HepG2 (cell line): ENCODE measurements around the gene FAM209B. TPM values are rescaled to one million over a fixed set of nuclear protein-coding genes. Genes with fewer than 3 reads are reported as not detected.

Experiments
- ATAC-seq: fragments of 200-7000 bp; cut with Tn5 transposase; 3 replicates; pipeline ENCODE4 v1.9.1; 2020; ENCODE audit warnings: mild to moderate bottlenecking, moderate library complexity
- BruUV-seq: library from RNA; stranded (reverse); fragments of 400-500 nt; replicated peaks from 2 replicates; lab custom pipeline; 2021; lab: Mats Ljungman, UMichigan
- CTCF ChIA-PET: fragments of 300-600 bp; formaldehyde crosslinking; extraction: SDS; loops from one replicate; lab custom pipeline; 2021; ENCODE audit warnings: low total read pairs, inconsistent platforms, low intra/inter-chr PET ratio; lab: Yijun Ruan, JAX
- POLR2A ChIA-PET: fragments of 350-600 bp; sonication (Branson Sonifier 250); formaldehyde crosslinking; loops from one replicate; lab custom pipeline; 2020; ENCODE audit warnings: antibody characterized with exemption, inconsistent platforms; lab: Yijun Ruan, JAX
- DNase-seq: peaks from one replicate; pipeline ENCODE4 v3.0.0-alpha.2; 2015; ENCODE audit warnings: low spot score
- FAIRE-seq: peaks from 3 replicates; lab custom pipeline; 2011; peaks lifted over from hg19 to GRCh38; lab: Jason Lieb, UNC
- H2AFZ ChIP-seq: one replicate; pipeline ENCODE4 v1.6.1; 2011; ENCODE audit warnings: low read length, inconsistent platforms
- H3K27ac ChIP-seq: fragments of 300-600 bp; 3 replicates; pipeline ENCODE4 v1.8.0; 2011; ENCODE audit warnings: mixed run types, mild to moderate bottlenecking, mixed read lengths, low read length, inconsistent platforms; ENCODE audit not compliant: insufficient read depth; ENCODE audit errors: extremely low read length
- H3K27me3 ChIP-seq, 2 experiments: fragments of 200-600 bp in 1 of 2; 2 replicates in 1 of 2; 3 replicates in 1 of 2; pipeline versions ENCODE4 v1.6.0 to v1.8.0; 2011; ENCODE audit warnings: low read length in 2 of 2, mild to moderate bottlenecking in 2 of 2, moderate library complexity in 2 of 2, inconsistent platforms in 1 of 2; ENCODE audit not compliant: insufficient read depth in 2 of 2, control insufficient read depth in 1 of 2
- H3K36me3 ChIP-seq, 2 experiments: fragments of 200-600 bp in 1 of 2; replicated peaks in 1 of 2; 2 replicates in 1 of 2; 3 replicates in 1 of 2; pipeline versions ENCODE4 v1.5.1 to v1.8.0; 2011; ENCODE audit warnings: low read length in 2 of 2, inconsistent platforms in 1 of 2; ENCODE audit not compliant: insufficient read depth in 2 of 2, control insufficient read depth in 1 of 2
- H3K4me1 ChIP-seq: 2 replicates; pipeline ENCODE4 v1.5.1; 2012; ENCODE audit warnings: low read length, inconsistent platforms; ENCODE audit not compliant: insufficient read depth
- H3K4me2 ChIP-seq: 2 replicates; pipeline ENCODE4 v1.6.0; 2011; ENCODE audit warnings: low read depth, low read length, inconsistent platforms
- H3K4me3 ChIP-seq, 3 experiments: fragments of 200-600 bp in 1 of 3; sonication (generic), shearing (Covaris generic) in 1 of 3; replicated peaks in 1 of 3; 2 replicates each; pipeline ENCODE4 v1.5.1; 2011 to 2016; ENCODE audit warnings: low read length in 3 of 3, inconsistent platforms in 2 of 3, low read depth in 2 of 3, mild to moderate bottlenecking in 2 of 3, control low read depth in 1 of 3, mixed read lengths in 1 of 3; ENCODE audit not compliant: insufficient read depth in 1 of 3
- H3K79me2 ChIP-seq: one replicate; pipeline ENCODE4 v1.6.1; 2011; ENCODE audit warnings: low read length, inconsistent platforms; ENCODE audit not compliant: insufficient read depth
- H3K9ac ChIP-seq: 2 replicates; pipeline ENCODE4 v1.6.0; 2011; ENCODE audit warnings: mild to moderate bottlenecking, low read depth, low read length, inconsistent platforms; ENCODE audit not compliant: insufficient read depth
- H3K9me3 ChIP-seq: 2 replicates; pipeline ENCODE4 v1.5.1; 2012; ENCODE audit warnings: mild to moderate bottlenecking, low read length
- H4K20me1 ChIP-seq: 2 replicates; pipeline ENCODE4 v1.6.0; 2011; ENCODE audit warnings: inconsistent platforms, mild to moderate bottlenecking, low read length, moderate library complexity; ENCODE audit not compliant: insufficient read depth
- CEBPB ChIP-seq: IDR thresholded peaks from 2 replicates; pipeline ENCODE4 v1.6.1; 2011; ENCODE audit warnings: low read depth, low read length, improper control_type of control experiment, borderline replicate concordance
- FLYWCH1 ChIP-seq: sonication (generic); formaldehyde crosslinking; IDR thresholded peaks from 2 replicates; pipeline ENCODE4 v1.8.1; 2023; ENCODE audit warnings: mild to moderate bottlenecking, missing genetic modification reagents
- GATA4 ChIP-seq: sonication (generic); IDR thresholded peaks from 2 replicates; pipeline ENCODE4 v1.6.1; 2016; ENCODE audit warnings: antibody characterized with exemption, low read depth, borderline replicate concordance
- NFYB ChIP-seq: sonication (generic); formaldehyde crosslinking; IDR thresholded peaks from 2 replicates; pipeline ENCODE4 v1.4.0; 2020; ENCODE audit warnings: missing genetic modification reagents
- SNRNP70 ChIP-seq: fragments of 200-400 bp; formaldehyde crosslinking; IDR thresholded peaks from 2 replicates; pipeline ENCODE4 v1.6.1; 2017; ENCODE audit warnings: mild to moderate bottlenecking, low read depth, low read length, moderate library complexity
- SP4 ChIP-seq: sonication (generic); formaldehyde crosslinking; IDR thresholded peaks from 2 replicates; pipeline ENCODE4 v1.8.1; 2023; ENCODE audit warnings: mild to moderate bottlenecking, missing genetic modification reagents
- SPEN ChIP-seq: sonication (generic); formaldehyde crosslinking; IDR thresholded peaks from 2 replicates; pipeline ENCODE4 v1.5.1; 2020; ENCODE audit warnings: low read depth, mild to moderate bottlenecking, missing genetic modification reagents
- TAF15 ChIP-seq: fragments of 200-400 bp; formaldehyde crosslinking; IDR thresholded peaks from one replicate; pipeline ENCODE4 v1.6.1; 2018; ENCODE audit warnings: mild to moderate bottlenecking, low read depth, low read length; ENCODE audit not compliant: poor library complexity, severe bottlenecking
- ZBTB40 ChIP-seq, 2 experiments: fragments of 450-650 bp in 1 of 2; sonication (generic) in 1 of 2; formaldehyde crosslinking in 1 of 2; IDR thresholded peaks; 2 replicates each; pipeline versions ENCODE4 v1.6.1 to v1.8.0; 2016 to 2022; ENCODE audit warnings: antibody characterized with exemption in 1 of 2, mild to moderate bottlenecking in 1 of 2, missing genetic modification reagents in 1 of 2
- ZNF143 ChIP-seq: sonication (generic); formaldehyde crosslinking; IDR thresholded peaks from 2 replicates; pipeline ENCODE4 v1.4.0; 2020; ENCODE audit warnings: missing genetic modification reagents
- WGBS: methylation state at CpG from one replicate; pipeline ENCODE4 v1.1.6; 2017; ENCODE audit warnings: low lambda C conversion rate; 5-methylcytosine and 5-hydroxymethylcytosine counted together
- in situ Hi-C: cut with HindIII; loops from 2 replicates; pipeline ENCODE4 v1.10.0; 2017; ENCODE audit warnings: low pct_unique_long_range_greater_than_20kb; ENCODE audit not compliant: extremely low pct_ligation_motif_present
- intact Hi-C: fragments of 100-400 bp; cut with micrococcal nuclease; formaldehyde crosslinking; loops from one replicate; pipeline ENCODE4 v1.10.0; 2022; ENCODE audit not compliant: unreplicated experiment
- polyA plus RNA-seq, 8 experiments: library from polyadenylated mRNA; depleted of rRNA in 3 of 8; stranded (reverse) in 7 of 8; unstranded in 1 of 8; fragments of >200 nt; fragmentation: Illumina TruSeq in 4 of 8; extraction: Trizol in 4 of 8; gene quantifications; 2 replicates each; pipeline versions ENCODE4 v1.2.1 to v1.2.3, GENCODE V29; 2011 to 2016; ENCODE audit warnings: low read depth in 4 of 8, missing spikeins in 1 of 8, mixed read lengths in 1 of 8; ENCODE audit not compliant: insufficient read depth in 1 of 8
- total RNA-seq, 5 experiments: library from RNA; depleted of rRNA; stranded (reverse); fragments of >200 nt; fragmentation: Illumina TruSeq; extraction: Trizol; gene quantifications; 2 replicates each; pipeline ENCODE4 v1.2.3, GENCODE V29; 2016; ENCODE audit warnings: low read depth in 1 of 5
- TF ChIP-seq, protein P1 (sequence below): IDR thresholded peaks from 2 replicates; pipeline ENCODE4 v1.6.1; 2018; ENCODE audit warnings: missing genetic modification reagents
- TF ChIP-seq, protein P2 (sequence below): sonication (generic); formaldehyde crosslinking; IDR thresholded peaks from 2 replicates; pipeline ENCODE4 v1.4.0; 2020; ENCODE audit warnings: missing genetic modification reagents, borderline replicate concordance

FAM209B gene
- total and polyA plus RNA-seq, 2 of the 13 experiments (the other 11 are each of a cell fraction or from before 2014, with no cell fraction given), result 0.24 to 0.42 TPM

DNA sequence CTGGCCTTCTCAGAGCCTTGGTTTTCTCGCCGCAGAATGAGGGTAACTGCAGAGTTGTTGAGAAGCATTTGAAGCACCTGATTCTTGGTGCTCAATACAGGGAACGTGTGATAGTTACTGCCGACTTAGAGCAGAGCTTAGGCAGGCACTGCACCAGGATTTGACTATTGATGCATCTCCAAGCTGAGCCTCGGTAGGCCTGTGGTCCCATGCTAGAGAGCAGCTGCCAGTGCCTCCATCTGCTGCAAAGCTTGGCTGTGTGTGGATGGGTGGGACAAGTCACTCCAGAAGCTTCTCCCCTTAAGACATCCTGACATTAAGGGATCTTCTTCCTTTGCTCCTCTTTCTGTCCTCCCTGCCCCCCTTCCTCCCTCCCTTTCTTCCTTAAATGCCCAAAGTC, 40.9 kb downstream of the FAM209B start:
- Histone ChIP-seq H4K20me1 (no peaks in the 10 kb centered on the region), H2AFZ (no peak overlapping the region), H3K9ac (no peak overlapping the region), H3K27ac (no peak overlapping the region), H3K4me3 (no peak overlapping the region), H3K4me1 (no peaks in the 10 kb centered on the region), H3K4me2 (no peak overlapping the region), H3K27me3 (peaks cover 0 to 21% of the 10 kb centered on the region in 2 experiments; a peak in 3 of 5 replicates), H3K36me3 (no peaks in the 10 kb centered on the region), H3K9me3 (no peaks in the 10 kb centered on the region), H3K79me2 (no peaks in the 10 kb centered on the region)
- intact Hi-C loops, result no loop called here
- FAIRE-seq (no peak), DNase-seq (no peak), ATAC-seq (no peak)
- in situ Hi-C loops, result loop anchor here (25.0 kb wide), 1 partner anchor 1912 kb away; no protein-coding TSS in a partner anchor
- 28% methylated on average over 5 of the region's 5 CpGs for WGBS
- ChIA-PET POLR2A (no interaction called here), CTCF (no interaction called here)
- no TSS peak for BruUV-seq
- TF ChIP-seq GATA4 (no peak), TAF15 (no peak), SP4 (no peak), SPEN (no peak), FLYWCH1 (CRISPR knock-in tag) (no peak), SNRNP70 (no peak), ZNF143 (CRISPR knock-in tag) (no peak), CEBPB (no peak), ZBTB40 (IDR thresholded peaks at IDR 0.05) (no peak), ZBTB40 (CRISPR knock-in tag; IDR thresholded peaks at IDR 0.05) (no peak), NFYB (CRISPR knock-in tag) (no peak)
- TF ChIP-seq, protein P1, sequence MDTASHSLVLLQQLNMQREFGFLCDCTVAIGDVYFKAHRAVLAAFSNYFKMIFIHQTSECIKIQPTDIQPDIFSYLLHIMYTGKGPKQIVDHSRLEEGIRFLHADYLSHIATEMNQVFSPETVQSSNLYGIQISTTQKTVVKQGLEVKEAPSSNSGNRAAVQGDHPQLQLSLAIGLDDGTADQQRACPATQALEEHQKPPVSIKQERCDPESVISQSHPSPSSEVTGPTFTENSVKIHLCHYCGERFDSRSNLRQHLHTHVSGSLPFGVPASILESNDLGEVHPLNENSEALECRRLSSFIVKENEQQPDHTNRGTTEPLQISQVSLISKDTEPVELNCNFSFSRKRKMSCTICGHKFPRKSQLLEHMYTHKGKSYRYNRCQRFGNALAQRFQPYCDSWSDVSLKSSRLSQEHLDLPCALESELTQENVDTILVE (CRISPR knock-in tag), result no peak
- TF ChIP-seq, protein P2, sequence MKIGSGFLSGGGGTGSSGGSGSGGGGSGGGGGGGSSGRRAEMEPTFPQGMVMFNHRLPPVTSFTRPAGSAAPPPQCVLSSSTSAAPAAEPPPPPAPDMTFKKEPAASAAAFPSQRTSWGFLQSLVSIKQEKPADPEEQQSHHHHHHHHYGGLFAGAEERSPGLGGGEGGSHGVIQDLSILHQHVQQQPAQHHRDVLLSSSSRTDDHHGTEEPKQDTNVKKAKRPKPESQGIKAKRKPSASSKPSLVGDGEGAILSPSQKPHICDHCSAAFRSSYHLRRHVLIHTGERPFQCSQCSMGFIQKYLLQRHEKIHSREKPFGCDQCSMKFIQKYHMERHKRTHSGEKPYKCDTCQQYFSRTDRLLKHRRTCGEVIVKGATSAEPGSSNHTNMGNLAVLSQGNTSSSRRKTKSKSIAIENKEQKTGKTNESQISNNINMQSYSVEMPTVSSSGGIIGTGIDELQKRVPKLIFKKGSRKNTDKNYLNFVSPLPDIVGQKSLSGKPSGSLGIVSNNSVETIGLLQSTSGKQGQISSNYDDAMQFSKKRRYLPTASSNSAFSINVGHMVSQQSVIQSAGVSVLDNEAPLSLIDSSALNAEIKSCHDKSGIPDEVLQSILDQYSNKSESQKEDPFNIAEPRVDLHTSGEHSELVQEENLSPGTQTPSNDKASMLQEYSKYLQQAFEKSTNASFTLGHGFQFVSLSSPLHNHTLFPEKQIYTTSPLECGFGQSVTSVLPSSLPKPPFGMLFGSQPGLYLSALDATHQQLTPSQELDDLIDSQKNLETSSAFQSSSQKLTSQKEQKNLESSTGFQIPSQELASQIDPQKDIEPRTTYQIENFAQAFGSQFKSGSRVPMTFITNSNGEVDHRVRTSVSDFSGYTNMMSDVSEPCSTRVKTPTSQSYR (CRISPR knock-in tag), result no peak
